Kasumi-1 (cell line): ENCODE data around the gene ZNF281.

Experiments
- DNase-seq, 2 experiments: peaks; one replicate each; lab custom pipeline; 2025; lab: John Stamatoyannopoulos, UW

ZNF281 gene

DNA sequence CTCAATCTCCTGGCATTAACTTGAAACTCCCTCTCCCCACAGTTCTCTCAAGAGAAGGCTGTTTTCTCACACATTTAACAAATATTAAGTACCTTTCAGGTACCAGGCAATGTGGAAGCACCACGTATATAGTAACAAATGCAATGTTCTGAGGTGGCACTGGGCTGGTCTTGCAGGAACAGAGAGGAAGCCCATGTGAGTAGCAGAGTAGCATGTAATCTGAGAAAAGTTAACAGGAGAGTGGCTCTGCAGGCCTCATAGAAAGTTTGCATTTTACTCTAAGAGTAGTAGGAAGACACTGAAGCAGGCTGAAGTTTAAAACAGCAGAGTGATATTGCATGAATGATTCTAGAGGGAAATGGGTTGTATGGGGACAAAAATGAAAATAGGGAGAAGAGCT, 21.0 kb downstream of the ZNF281 start:
- DNase-seq, result no peak

DNA sequence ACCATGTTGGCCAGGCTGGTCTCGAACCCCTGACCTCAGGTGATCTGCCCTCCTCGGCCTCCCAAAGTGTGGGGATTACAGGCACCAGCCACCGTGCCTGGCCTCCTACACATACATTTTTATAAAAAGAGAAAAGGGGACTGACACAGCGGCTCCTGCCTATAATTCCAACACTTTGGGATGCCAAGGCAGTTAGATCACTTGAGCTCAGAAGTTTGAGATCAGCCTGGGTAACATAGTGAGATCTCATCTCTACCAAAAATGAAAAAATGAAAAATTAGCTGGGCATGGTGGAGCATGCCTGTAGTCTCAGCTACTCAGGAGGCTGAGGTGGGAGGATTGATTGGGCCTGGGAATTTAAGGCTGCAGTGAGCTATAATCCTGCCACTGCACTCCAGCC, 23.4 kb downstream of the ZNF281 start:
- no peak for DNase-seq

DNA sequence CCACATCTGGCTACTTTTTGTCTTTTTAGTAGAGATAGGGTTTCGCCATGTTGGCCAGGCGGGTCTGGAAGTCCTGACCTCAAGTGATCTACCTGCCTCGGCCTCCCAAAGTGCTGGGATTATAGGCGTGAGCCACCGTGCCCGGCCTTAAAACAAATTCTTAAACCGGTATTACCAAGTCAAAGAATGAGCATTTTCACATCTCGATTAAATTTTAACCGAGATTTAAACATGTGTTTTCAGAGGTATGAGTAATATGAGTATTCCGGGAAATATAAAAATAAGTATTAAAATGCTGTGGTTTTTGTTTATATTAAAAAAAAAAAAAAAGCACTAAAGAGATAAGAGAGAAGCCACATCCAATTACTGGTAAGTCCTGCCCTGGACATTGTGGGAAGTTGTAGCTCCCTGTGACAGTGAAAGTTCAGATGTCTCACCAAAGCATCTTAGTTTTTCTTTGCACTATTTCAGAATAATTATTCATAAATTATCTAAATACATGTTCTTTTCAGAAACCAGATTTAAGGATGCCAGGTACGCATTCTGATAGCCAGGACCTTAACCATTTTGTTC, 24.9 kb downstream of the ZNF281 start:
- DNase-seq, result no peak

DNA sequence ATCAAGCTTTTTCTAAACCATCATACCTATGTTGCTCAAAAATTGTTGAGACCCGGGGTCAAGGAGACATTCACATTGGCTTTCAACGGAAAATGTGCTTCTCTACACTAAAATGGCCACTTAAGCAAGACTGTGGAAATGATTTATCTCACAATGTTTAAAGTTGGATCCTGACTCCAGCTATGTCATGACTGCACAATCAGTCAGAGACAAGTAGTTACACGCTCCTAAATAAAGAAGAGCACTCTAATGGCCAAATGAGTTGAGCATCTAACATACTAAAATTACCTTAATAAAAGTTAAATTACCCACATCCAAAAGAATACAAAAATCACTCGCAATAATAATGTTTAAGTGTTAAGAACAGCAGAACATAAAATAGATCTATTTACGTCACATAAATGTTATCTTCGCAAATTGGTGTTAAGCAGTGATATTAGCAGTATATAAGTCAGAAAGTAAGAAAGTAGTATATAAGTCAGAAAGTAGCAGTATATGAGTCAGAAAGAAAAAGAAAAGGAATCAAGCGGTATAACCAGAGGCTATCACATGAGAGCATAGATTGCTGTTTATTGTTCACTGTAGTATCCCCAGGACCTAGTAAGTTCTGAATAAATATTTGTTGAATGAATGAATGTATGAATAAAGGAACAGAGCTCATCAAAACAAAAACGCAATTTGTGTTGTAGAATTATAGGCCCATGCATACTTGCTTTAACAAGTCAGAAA, 28.4 kb downstream of the ZNF281 start:
- no peak for DNase-seq

- no peak for DNase-seq
Observed at GRCh38 chr1:200380589-200381021, 29.2 kb downstream of the ZNF281 start.

DNA sequence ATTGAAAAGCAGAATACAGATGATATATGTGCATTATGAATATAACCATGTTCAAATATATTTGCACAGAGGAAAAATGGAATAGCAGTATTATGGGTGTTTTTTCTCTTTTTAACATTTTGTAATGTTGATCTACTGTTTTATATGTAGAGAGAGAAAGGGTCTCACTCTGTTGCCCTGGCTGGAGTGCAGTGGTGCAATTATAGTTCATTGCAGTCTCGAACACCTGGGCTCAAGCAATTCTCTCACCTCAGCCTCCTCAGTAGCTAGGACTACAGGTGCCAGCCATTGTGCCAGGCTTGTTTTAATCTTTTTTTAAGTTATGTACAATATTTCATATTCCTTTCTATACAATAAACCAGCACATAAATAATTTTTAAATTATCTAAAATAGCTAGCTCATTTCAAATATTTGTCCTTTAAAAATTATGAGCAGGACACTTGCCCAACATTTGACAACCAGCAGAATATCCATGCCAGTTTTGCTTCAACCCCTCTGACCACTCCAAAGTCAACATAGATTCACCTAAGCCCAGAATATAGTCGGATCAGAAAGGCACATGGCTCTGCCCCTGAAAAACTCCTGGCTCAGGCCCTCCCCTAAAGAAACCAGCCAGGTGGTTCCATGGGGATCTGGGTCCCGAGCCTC, 29.8 kb downstream of the ZNF281 start:
- no peak for DNase-seq

GRCh38 chr1:200379432-200379757, 30.4 kb downstream of the ZNF281 start:
- DNase-seq, result no peak

DNA sequence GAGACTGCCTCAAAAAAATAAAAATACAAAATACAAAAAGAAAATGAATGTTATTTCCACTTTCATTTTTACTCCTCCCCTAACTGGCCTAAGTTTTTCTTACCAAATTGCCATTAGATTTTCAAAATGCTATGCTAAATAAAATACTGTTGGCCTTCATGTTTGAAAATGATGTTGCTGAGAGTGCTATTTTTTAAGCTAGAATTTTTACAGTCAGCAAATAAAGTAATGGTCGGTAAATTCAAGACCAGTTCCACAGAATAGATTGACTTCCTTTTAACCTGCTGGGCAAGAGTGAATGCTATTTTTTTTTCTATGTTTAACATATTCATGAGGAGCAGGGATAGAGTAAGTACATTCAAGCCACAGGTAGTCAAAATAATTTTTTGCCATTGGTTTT, 31.7 kb downstream of the ZNF281 start:
- DNase-seq, result no peak

GRCh38 chr1:200376528-200376927, 33.3 kb downstream of the ZNF281 start:
- DNase-seq, result no peak

DNA sequence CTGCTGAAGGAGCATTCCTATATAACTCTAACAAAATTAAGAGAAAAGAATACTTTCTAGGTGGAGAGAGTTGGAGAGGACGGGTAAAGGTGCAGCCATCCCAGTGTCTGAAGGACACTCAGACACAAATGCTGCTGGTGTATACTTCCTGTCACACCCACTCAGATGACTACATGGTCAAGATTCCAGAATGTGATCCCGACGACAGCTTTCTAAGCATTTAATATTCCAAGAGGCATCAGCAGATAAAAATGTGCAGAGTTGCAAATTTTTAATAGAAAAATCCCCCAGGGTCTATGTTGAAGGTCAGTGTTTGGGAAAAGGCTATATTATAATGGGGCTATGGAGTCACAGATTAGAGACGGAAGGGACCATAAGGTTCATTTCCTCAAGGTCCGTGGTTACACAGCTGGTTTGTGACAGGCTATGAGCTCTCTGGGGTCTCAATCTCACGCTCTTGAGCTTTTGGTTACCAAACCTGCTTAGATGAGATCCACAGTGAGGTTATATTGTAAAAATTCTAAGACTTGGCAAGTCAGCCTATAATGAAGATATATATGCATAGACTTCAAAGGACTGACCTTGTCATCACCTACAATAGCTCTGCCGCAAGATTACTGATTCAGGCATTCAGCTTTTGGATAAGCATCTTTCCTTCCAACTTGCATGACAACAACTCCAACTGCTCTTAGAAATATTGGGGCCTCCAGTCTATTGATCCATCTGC, 35.1 kb downstream of the ZNF281 start:
- no peak for DNase-seq

- no peak for DNase-seq
Observed at GRCh38 chr1:200373811-200374231, 36.0 kb downstream of the ZNF281 start.

DNA sequence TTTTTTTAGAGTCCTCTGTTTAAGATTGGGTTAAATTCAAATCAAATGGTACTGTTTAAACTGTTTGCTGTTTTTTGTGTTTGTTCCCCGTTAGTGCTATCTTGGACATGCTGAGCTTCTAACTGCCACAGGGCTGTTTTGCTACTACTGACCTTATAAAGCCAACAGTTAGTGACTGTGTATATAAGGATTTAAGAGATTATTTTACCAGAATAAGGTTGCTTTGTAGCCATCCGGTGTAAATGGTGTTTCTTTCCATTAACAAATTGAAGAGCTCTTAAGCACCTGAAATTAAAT, 37.0 kb downstream of the ZNF281 start:
- no peak for DNase-seq

DNA sequence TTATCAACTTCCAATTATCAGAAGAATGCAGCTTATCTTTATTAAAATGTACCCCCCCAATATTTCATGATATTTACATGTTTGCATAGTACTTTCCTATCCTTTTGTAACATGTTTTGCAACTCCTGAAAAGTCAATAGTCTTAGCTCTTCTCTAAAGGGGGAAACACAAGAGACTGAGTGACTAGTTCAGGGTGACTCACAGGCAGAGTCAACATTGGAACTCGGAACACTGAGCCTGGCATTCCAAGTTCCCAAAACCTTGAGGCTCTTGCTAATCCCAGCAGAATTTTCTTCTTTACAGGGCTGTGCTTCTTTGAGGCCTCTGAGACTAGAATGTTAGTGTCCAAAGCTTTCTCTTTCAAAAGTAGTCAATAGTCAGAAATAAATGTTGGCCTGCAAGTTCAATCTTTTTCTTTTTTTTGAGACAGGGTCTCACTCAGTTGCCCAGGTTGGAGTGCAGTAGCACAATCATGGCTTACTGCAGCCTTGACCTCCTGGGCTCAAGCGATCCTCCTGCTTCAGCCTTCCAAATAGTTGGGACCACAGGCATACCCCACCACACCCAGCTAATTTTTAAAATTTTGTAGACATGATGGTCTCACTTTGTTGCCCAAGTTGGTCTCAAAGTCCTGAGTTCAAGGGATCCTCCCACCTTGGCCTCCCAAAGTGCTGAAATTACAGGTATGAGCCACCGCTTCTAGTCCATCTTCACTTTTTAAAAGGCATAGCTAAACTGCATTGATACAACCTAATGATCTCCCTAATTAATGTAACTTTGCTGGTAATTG, 37.5 kb downstream of the ZNF281 start:
- DNase-seq, result no peak

DNA sequence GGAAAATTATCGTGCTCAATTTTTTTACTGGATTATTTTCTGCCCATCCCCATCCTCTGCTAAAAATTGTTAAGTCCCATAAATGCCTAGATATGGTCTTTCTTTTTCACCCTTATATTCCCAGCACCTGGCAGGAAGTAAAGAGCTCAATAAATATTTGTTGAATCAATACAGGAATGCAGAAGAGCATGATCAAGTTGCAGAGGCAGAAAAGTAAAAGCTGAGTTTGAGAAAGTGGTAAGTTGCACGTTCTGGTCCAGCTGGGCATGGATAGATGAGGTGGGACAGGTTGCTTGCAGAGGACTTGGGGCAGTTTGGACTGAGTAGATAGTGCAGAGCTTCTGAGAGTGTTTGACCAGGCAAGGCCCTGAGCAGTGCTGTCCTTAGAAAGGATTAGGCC, 40.1 kb downstream of the ZNF281 start:
- no peak for DNase-seq

DNA sequence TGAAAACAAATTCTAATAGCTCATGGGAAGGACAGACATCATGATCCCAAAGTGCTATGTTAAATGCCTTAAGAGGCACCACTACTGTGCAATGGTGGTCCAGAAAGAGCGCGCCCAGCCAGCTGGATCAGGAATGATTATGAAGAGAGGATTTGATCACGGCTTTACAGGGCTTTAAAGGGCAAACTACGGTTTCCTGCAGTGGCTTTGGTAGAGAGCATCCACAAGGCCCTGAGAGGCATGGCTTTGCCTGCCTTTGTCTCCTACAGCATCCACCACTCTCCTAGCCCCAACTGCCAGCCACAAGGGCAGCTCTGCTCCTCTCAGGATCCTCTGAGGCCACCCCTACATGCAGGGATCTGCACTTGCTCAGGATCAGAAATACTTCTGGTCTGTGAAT, 40.7 kb downstream of the ZNF281 start:
- DNase-seq, result no peak

GRCh38 chr1:200368556-200368955, 41.3 kb downstream of the ZNF281 start:
- DNase-seq, result peak in 1 of 2 experiments; percentile 23

- peak; percentile 88 to 91 for DNase-seq
Observed at GRCh38 chr1:200367841-200368534, 41.8 kb downstream of the ZNF281 start.

DNA sequence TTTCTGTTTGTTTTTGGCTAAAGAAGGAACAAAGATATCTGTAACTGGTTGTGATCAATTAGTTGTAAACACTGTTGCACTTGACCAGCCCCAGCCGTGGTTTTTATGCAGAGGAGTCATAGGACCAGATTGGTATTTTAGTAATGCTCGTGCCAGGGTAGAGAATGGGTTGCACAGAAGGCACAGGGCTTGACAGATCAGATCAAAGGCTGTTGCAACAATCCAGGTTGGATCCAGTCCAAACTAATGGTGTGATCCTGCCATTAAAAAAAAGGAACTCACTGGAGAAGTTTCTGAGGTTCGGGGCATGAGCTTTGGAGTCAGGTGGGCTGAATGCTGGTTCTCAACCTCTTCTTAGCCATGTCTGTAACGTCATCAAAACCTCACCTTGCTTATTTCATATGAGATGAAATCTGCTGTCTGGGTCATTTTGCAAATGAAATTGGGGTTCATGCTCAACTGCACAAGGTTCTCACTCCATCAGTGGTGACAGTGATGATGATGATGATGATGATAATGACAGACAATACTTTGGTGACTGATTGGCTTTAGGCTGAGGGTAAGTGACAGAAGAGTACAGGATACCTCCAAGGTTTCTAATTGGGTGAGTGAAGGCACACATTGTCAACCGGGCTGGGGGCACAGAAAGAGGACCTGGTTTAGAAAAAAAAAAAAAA, 43.1 kb downstream of the ZNF281 start:
- DNase-seq, result peak; percentile 22 to 34

GRCh38 chr1:200365897-200366426, 43.9 kb downstream of the ZNF281 start:
- DNase-seq, result no peak

DNA sequence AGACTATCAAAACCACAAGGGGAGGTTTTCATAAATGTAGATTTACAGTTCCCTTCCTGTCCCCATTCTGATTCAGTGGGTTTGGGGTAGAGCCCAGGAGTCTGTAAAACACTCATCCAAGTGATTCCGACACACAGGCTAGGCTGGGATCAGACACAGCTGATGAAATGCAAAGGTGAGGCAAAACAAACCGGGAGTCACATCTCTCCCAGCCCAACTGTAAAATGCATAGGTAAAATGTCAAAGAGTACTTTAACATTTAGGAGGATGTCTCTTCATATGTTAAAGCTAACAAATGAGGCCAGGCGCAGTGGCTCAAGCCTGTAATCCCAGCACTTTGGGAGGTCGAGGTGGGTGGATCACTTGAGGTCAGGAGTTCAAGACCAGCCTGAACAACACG, 45.0 kb downstream of the ZNF281 start:
- no peak for DNase-seq
